Measurements from ENCODE around the gene SLC17A5.
"Not testable (repeated sequence)": the region's sequence is repeated elsewhere in the genome, so short reads cannot be mapped to it uniquely, and the experiment has no call there.

Gene SLC17A5

GRCh38 chr6:73653571-73654424 is at the start of gene SLC17A5:
Gene SLC17A5 (minus strand): TSS chr6:73653992. CDS start chr6:73653886, 106 bp downstream.
- DNase-seq, result peak; percentile 92

GRCh38 chr6:73703466-73703865 is 49.7 kb upstream of the SLC17A5 start:
- no peak for DNase-seq

GRCh38 chr6:73702444-73702843 is 48.7 kb upstream of the SLC17A5 start:
- no peak for DNase-seq

- DNase-seq, result no peak
Observed at GRCh38 chr6:73699676-73700459, 46.1 kb upstream of the SLC17A5 start.

DNA sequence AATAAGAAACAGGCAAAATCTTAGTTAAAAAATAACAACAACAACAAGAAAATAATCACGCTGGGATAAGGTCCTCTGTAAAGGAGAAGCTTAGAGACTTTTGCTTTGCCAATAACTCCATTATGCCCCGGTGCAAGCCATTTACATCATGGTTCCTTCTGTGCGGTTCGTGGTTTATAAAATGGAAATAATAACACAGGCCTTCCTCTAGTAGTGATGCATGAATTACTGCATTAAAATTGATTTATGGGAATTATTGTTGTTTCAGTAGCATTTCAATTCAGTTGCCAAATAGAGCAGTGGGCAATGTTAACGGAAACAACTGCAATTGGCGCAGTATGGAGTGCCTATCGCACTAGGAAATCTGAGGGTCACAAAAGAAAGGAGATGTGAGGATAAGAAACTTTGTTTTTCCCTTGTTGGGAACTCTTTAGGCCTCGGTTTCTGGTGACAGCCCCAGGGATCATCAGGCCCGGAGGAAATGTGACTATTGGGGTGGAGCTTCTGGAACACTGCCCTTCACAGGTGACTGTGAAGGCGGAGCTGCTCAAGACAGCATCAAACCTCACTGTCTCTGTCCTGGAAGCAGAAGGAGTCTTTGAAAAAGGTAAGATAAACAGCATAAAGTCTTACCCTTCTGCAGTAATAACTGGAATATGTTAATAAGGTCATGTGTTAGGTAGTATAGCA is 43.3 kb upstream of the SLC17A5 start:
- DNase-seq, result no peak

- peak; percentile 25 for DNase-seq
Observed at GRCh38 chr6:73695619-73696421, 42.0 kb upstream of the SLC17A5 start, which contains the start of gene CD109. Gene CD109 (plus strand): TSS chr6:73696203. CDS start chr6:73696216, 13 bp downstream.

- DNase-seq, result no peak
Observed at GRCh38 chr6:73694711-73695411, 41.1 kb upstream of the SLC17A5 start.

GRCh38 chr6:73691512-73691911 is 37.7 kb upstream of the SLC17A5 start:
- no peak for DNase-seq

- DNase-seq, result no peak
Observed at GRCh38 chr6:73690056-73690455, 36.3 kb upstream of the SLC17A5 start.

GRCh38 chr6:73688351-73688750 is 34.6 kb upstream of the SLC17A5 start:
- DNase-seq, result no peak

DNA sequence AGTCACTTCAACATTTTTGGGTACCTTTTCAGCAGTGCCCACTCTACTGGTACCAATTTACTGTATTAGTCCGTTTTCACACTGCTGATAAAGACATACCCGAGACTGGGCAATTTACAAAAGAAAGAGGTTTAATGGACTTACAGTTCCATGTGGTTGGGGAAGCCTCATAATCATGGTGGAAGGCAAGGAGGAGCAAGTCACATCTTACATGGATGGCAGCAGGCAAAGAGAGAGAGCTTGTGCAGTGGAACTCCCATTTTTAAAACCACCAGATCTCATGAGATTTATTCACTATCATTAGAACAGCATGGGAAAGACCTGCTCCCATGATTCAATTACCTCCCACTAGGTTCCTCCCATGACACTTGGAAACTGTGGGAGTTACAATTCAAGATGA is 29.8 kb upstream of the SLC17A5 start:
- DNase-seq, result not testable (repeated sequence)

DNA sequence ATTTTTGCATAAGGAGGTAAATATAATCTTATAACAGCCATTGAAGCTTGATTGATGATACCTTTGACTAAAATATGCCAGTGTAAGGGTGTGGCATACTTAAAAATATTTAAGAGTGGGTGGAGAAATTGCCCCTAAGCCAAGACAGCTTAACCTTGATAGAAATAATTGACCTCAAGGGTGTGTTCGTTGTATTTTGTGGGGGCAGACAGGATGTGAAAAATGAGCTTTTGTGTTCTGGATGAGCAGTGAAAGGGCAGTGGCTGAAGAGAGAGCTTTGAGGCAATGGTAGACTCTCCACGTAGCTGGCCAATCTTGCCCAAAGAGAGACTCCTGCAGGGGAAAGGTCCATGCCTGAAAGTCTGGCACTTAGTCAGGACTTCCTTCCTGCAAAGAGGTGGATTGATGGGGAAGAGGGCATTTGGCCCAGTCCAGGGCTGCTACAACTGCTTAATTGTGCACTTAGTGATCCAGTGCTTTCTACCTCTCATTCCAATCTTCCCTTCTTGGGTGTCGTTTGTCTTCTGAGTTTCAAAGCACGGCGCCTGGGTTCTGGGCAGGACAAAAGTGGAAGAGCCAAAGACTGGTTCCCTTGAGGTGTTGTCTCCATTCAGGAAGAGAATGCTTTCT is 26.6 kb upstream of the SLC17A5 start:
- DNase-seq, result no peak

DNA sequence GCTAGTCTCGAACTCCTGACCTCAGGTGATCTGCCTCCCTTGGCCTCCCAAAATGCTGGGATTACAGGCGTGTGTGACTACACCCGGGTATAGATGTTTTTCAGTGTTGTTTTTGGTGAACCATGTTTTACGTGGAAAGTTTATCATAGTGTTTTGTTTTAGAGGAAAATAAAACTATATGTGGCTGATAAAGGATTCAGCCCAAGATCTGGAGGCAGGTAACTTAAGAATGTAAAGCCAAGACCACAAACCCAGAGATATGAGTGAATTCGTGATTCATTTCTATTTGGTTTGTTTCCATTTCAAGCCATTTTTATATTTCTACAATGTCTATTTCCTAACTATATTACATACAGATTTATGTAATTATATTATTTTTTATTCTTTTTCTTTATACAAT is 26.1 kb upstream of the SLC17A5 start:
- not testable (repeated sequence) for DNase-seq

GRCh38 chr6:73679009-73679408 is 25.2 kb upstream of the SLC17A5 start:
- no peak for DNase-seq

DNA sequence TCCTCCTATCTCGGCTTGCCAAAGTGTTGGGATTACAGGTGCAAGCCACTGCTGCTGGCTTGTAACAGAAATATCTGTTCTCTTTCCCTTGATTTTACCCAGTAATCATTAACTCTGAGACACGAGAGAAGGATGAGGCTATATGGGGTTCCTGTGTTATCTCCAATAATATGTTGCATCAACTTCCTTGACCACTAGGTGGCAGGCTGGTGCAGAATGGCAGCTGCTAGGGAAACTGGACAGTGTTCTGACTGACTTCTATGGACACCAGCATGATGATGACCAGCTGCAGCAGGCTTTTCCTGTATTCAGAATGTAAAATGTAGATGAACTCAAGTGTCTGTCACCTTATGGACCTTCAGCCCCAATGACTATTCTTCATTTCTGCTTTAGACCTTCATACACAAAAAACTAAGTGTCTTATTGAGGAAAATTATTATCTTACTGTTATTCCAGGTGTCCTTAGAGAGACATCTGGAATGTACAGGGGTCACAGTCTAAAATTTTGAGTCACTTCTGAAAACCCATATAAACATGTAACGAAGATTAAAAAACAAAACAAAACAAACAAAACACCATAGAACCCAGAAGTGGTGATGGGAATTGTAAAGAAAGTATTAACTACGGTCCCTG is 21.8 kb upstream of the SLC17A5 start:
- peak; percentile 38 for DNase-seq

DNA sequence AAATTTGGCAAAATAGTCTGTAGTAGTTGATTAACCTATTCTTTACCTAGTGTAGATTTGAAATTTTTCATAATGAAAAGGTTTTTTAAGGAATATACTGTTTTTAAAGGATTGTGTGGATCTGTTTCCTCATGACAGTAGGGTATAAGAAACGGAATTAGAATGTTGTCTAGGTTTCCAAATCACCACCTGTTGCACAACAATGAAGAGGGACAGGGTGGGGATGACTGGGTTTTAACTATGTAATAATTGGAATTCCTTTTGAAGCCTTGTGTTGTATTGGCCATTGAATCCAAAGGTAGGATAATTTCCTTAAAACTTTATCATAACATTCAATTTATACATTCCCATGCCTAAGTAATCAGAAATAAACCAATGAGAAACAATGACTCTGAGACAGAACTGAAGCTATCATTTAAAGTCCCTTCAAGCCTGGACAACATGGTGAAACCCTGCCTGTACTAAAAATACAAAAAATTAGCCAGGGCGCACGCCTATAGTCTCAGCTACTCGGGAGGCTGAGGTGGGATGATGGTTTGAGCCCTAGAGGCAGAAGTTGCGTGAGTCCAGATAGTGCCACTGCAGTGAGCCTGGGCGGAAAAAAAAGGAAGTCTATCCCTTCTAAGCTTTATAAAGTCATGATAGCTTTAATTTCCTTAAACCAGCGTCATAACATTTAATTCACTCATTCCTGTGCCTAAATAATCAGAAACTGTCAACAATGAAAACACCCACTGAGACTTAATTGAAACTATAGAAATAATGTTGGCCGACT is 18.3 kb upstream of the SLC17A5 start:
- DNase-seq, result no peak

DNA sequence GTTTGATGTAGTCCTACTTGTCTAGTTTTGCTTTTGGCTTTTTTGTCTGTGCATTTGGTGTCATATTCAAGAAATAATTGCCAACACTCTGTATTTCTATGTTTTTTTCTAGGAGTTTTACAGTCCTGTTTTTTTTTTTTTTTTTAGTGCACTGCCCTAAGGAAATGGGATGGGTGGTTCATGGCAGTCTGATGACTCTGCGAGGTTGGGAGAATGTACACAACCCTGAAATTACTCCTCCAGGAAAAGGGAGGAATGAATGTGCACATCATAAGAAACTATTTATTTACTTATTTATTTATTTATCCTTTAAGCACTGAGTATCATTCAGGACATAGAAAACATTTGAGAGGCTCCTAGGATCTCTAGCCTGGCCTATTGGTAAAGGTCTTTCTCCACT is 15.2 kb upstream of the SLC17A5 start:
- no peak for DNase-seq

- no peak for DNase-seq
Observed at GRCh38 chr6:73667798-73668197, 14.0 kb upstream of the SLC17A5 start.

DNA sequence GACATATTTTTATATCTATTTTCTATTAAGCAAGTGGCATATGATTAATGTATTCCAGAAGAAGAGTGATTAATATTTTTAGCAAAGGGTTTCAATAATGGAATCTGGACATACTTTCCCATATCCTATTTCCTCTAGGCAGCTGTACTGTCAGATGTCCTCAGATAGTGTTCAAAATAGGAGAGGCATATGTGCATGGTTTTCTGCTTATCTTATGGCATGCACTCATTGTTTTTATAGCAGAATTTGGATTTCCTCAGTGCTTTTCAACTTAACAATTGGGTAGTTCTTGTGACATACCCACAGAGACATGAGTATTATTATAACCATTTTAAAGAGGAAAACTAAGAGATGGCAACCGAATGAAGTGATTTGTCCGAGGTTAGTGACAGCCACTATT is 12.6 kb upstream of the SLC17A5 start:
- DNase-seq, result no peak

Data from NCI-H2171 treated with DMSO at 0.1 percent for 48 hours (cell line).